Measurements from ENCODE around the gene TRPC4AP.

The TRPC4AP gene

GRCh38 chr20:34988191-34988540 lies 104.4 kb downstream of the TRPC4AP start:
- no peak overlapping the region for H3K4me3 ChIP-seq (ENCODE audit: control insufficient read depth, low read depth, low read length)
- peak; percentile 23 for DNase-seq (ENCODE audit: low read depth)
- TF ChIP-seq, protein P1, sequence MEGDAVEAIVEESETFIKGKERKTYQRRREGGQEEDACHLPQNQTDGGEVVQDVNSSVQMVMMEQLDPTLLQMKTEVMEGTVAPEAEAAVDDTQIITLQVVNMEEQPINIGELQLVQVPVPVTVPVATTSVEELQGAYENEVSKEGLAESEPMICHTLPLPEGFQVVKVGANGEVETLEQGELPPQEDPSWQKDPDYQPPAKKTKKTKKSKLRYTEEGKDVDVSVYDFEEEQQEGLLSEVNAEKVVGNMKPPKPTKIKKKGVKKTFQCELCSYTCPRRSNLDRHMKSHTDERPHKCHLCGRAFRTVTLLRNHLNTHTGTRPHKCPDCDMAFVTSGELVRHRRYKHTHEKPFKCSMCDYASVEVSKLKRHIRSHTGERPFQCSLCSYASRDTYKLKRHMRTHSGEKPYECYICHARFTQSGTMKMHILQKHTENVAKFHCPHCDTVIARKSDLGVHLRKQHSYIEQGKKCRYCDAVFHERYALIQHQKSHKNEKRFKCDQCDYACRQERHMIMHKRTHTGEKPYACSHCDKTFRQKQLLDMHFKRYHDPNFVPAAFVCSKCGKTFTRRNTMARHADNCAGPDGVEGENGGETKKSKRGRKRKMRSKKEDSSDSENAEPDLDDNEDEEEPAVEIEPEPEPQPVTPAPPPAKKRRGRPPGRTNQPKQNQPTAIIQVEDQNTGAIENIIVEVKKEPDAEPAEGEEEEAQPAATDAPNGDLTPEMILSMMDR (conservative IDR thresholded peaks at IDR 0.05; ENCODE audit: control insufficient read depth, insufficient read depth, low read depth, low read length): no peak

GRCh38 chr20:34987288-34988190 lies 105.1 kb downstream of the TRPC4AP start:
- TF ChIP-seq, protein P1 (conservative IDR thresholded peaks at IDR 0.05; ENCODE audit: control insufficient read depth, insufficient read depth, low read depth, low read length): no peak
- no peak for DNase-seq (ENCODE audit: low read depth)
- H3K4me3 ChIP-seq (ENCODE audit: control insufficient read depth, low read depth, low read length): no peak overlapping the region

DNA sequence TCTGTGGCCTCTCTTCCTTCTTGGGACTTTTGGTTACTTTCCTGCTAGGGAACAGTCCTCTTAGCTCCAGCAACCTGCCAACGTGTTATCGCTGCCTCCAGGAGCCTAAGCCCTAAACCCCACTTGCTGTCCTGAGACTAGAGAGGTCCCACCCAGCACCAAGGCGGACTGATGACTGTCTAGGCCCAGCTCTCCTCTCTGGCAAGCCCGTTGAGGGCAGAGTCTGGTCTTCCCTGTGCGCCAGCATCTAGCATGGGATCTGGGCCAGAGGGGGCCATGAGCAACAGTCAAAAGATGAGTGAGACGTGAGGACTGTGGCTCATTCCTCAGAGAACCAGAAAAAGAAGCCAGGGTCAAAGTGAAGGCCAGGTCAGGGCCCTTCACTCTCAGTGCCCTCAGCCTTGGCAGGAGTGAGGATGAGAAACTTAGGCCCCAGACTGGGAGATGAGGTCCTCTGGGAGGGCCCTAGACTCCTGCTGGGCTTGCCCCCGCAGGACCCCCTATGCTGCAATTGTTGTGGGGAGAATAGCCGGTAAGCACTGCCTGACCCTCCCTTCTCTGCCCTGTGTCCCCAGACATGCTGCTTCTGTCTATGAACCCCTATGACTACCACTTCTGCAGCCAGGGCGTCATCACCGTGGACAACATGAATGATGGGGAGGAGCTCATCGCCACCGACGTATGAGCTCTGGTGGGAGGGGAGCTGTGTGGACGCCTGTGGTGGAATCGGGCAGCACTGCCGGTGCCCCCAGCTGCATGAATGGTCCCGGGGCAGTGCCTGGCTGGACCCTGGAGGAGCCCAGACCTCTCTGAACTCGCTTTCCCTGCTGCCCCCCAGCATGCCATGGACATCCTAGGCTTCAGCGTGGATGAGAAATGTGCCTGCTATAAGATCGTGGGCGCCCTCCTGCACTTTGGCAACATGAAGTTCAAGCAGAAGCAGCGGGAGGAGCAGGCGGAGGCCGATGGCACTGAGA lies 106.0 kb downstream of the TRPC4AP start:
- DNase-seq (ENCODE audit: low read depth): peak; percentile 38
- TF ChIP-seq, protein P1 (conservative IDR thresholded peaks at IDR 0.05; ENCODE audit: control insufficient read depth, insufficient read depth, low read depth, low read length): no peak
- H3K4me3 ChIP-seq (ENCODE audit: control insufficient read depth, low read depth, low read length): no peak overlapping the region

DNA sequence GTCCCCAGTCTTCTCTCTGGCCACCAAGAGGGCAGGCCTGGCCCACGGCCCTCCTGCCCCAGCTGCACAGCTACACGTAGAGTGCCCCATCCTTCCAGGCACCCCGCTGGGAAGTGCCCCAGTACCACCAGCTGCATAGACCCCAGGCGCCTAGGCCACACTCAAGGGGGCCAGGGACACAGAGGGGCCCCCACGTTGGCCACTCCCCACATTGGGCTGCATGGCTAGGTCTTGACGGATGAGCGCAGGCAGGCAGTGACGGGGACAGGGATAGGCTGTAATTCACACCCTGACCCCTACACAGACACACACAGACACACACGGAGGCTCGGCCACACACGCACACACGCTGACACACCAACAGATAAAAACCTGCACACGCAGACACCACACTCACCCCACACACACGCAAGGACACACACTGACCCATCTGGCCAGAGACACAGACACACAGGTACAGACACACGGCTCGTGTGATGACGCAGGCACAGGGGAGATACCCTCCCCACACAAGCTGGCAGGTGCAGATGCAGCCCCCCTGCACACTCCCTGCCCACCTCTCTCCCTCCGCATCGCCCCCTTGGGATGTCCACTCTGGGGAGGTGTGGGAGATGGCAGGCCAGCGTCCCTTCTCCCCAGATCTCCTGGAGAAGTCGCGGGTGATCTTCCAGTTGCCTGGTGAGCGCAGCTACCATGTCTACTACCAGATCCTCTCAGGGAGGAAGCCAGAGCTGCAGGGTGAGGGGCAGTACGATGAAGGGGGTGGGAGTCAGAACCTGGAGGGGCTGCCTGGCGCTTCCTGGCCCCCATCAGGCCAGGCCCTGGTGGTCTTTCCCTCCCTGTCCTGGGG lies 106.9 kb downstream of the TRPC4AP start:
- no peak for DNase-seq (ENCODE audit: low read depth)
- no peak overlapping the region for H3K4me3 ChIP-seq (ENCODE audit: control insufficient read depth, low read depth, low read length)
- TF ChIP-seq, protein P1 (conservative IDR thresholded peaks at IDR 0.05; ENCODE audit: control insufficient read depth, insufficient read depth, low read depth, low read length): no peak

DNA sequence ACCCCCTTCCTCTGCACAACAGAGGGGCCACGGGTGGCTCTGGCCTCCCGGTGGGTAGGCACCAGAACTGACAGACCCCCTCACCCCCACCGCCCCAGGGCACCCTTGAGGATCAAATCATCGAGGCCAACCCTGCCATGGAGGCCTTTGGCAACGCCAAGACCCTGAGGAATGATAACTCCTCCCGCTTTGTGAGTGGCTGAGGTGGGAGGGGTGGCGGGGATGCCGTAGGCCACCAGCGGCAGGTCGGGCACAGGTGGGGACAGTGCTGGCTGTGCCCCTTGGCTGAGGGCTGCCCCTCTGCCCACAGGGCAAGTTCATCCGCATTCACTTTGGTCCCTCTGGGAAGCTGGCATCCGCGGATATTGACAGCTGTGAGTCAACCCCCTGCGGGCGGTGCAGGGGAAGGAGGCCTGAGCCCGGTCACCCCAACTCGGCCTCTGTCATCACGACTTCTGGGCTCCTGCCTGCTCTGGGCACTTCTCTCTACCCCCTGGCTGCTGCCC lies 107.8 kb downstream of the TRPC4AP start:
- no peak overlapping the region for H3K4me3 ChIP-seq (ENCODE audit: control insufficient read depth, low read depth, low read length)
- TF ChIP-seq, protein P1 (conservative IDR thresholded peaks at IDR 0.05; ENCODE audit: control insufficient read depth, insufficient read depth, low read depth, low read length): no peak
- no peak for DNase-seq (ENCODE audit: low read depth)
